ENCODE data around the gene ZNF394. TPM values are rescaled to one million over a fixed set of nuclear protein-coding genes. Genes with fewer than 3 reads are reported as not detected.

The ZNF394 gene
- 106 and 122 TPM in 2 replicates for total RNA-seq (2011; cell fraction: chromatin; rRNA removed; ENCODE audit: low replicate concordance)
- total RNA-seq (2011; cell fraction: nucleolus; rRNA removed) = 76.9 and 77.9 TPM in 2 replicates
- 80.1 and 95.3 TPM in 2 replicates for total RNA-seq (2011; cell fraction: nucleoplasm; rRNA removed)
- total RNA-seq (2014; rRNA removed) = 24.2 and 25.6 TPM in 2 replicates
- total RNA-seq (2014; rRNA removed; fragmentation: Illumina TruSeq; extraction: Trizol) = 31.4 and 32.2 TPM in 2 replicates
- 28.1 and 28.9 TPM in 2 replicates for total RNA-seq (2015; rRNA removed; fragmentation: Illumina TruSeq; extraction: Trizol)
- 25.5 and 27.8 TPM in 2 replicates for total RNA-seq (2021)
- 11.7 and 17.7 TPM in 2 replicates for polyA plus RNA-seq (2011; rRNA removed)
- 12.6 and 14.8 TPM in 2 replicates for polyA plus RNA-seq (2011; cell fraction: cytosol; rRNA removed)
- 14.0 and 14.8 TPM in 2 replicates for polyA plus RNA-seq (2011; cell fraction: nucleus; rRNA removed)
- 19.1 and 20.0 TPM in 2 replicates for polyA plus RNA-seq (2012)
- polyA plus RNA-seq (2014; fragmentation: Illumina TruSeq; extraction: Trizol) = 23.7 and 25.5 TPM in 2 replicates
- polyA plus RNA-seq (2014; fragmentation: Nextera tagmentation; extraction: Ambion mirVana) = 1 to 10 TPM; 2.9 to 4.0 TPM
- 20.2 and 23.5 TPM in 2 replicates for polyA plus RNA-seq (2014; rRNA removed)
- polyA minus RNA-seq (2011; rRNA and poly(A)+ RNA removed) = 29.6 and 33.5 TPM in 2 replicates
- polyA minus RNA-seq (2011; cell fraction: cytosol; rRNA and poly(A)+ RNA removed) = 12.2 and 22.6 TPM in 2 replicates
- 14.9 and 16.7 TPM in 2 replicates for polyA minus RNA-seq (2011; cell fraction: nucleus; rRNA and poly(A)+ RNA removed)
- percentile 94 among the genes with signal in this experiment for Bru-seq, nascent RNA
- BruChase-seq, experiment 1, labeled RNA remaining after a 2-hour chase = percentile 93 among the genes with signal in this experiment
- percentile 89 among the genes with signal in this experiment for BruChase-seq, experiment 2, labeled RNA remaining after a 6-hour chase
- long read RNA-seq, experiment 1, transcript ZNF394-203 (2 exons, 2,017 nt) = minor isoform, 18 of 106 reads
- long read RNA-seq, experiment 1, transcript ZNF394-206 (2 exons, 1,619 nt) = minor isoform, 12 of 106 reads
- long read RNA-seq, experiment 1, transcript ZNF394-201 (3 exons, 2,179 nt) = major isoform, 62 of 106 reads
- long read RNA-seq, experiment 1, partial matches to known transcripts = 2 of 106 reads
- long read RNA-seq, experiment 1, other reads (novel, unspliced or antisense) = 11 of 106 reads
- long read RNA-seq, experiment 2, transcript ZNF394-203 (2 exons, 2,017 nt) = minor isoform, 6 of 23 reads
- long read RNA-seq, experiment 2, transcript ZNF394-201 (3 exons, 2,179 nt) = major isoform, 13 of 23 reads
- long read RNA-seq, experiment 2, partial matches to known transcripts = 1 of 23 reads
- long read RNA-seq, experiment 2, other reads (novel, unspliced or antisense) = 3 of 23 reads
- long read RNA-seq, experiment 3, transcript ZNF394-201 (3 exons, 2,179 nt) = major isoform, 12 of 23 reads
- long read RNA-seq, experiment 3, transcript ZNF394-206 (2 exons, 1,619 nt) = minor isoform, 7 of 23 reads
- long read RNA-seq, experiment 3, partial matches to known transcripts = 0 of 23 reads
- long read RNA-seq, experiment 3, other reads (novel, unspliced or antisense) = 1 of 23 reads

DNA sequence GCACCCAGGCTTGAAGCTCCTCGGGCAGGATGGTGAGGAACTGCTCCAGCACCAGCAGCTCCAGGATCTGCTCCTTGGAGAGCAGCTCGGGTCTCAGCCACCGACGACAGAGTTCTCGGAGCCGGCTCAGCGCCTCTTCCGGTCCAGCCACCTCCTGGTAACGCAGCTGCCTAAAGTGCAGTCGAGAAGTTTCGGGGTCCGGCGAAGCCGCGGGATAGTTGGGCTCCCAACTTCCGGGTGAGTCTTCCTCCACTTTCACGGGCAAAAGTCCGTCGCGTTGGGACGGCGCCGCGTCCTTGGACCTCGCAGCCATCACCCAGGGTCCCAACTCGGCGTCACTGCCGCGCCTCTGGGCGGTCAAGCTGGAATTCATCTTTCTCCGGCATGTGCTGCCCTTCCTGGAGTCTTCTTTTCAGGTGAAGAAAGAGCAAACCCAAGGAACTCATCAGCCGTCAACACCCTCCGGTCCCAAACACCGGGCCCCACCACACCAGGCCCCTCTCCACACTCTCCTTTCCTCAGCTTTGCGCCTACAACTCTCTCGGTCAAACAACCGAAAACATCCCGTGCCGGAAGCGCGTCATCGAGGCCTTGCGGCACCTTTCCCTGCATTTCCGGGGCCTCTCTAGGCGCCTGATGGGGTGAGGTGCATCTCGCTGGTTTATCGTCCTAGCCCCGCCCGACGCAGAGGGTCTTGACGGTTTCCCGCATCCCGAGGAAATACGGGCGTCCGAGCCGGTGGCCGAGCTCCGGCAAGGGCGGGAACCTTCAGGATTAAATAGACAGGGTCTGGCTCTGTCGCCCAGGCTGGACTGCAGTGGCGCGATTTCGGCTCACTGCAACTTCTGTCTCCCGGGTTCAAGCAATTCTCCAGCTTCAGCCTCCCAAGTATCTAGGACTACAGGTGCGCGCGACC, at the start of gene ZNF394:
ZNF394 (minus strand) TSS at position 561 of the 916 bp plus-strand sequence; CDS start at position 373, 188 bp downstream.
- FAIRE-seq = peak; percentile 94
- peak; percentile 85 to 98 (median 90) for DNase-seq (ENCODE audit: extremely low read depth in 1 of 4, low spot score in 3 of 4)
- Histone ChIP-seq H3K27me3 (ENCODE audit: control insufficient read depth in 2 of 2, insufficient read depth in 2 of 2, low read length in 2 of 2) (no peaks in the 10 kb centered on the region), H3K9me3 (replicated peaks; ENCODE audit: control insufficient read depth, insufficient read depth, low read depth, low read length) (peaks cover 7% of the 10 kb centered on the region; the same call in 1 of the 2 replicates), H3K9me1 (ENCODE audit: control insufficient read depth, insufficient read depth, low read length) (peaks cover 3% of the 10 kb centered on the region), H3K4me3 (peak within 1 kb of the TSS; percentile 97), H4K20me1 (replicated peaks; ENCODE audit: control insufficient read depth, insufficient read depth, low read length) (peaks cover 20% of the 10 kb centered on the region), H2AFZ (ENCODE audit: low read depth, low read length) (peak within 1 kb of the TSS; percentile 87), H3K9ac (ENCODE audit: insufficient read depth in 1 of 2, low read depth in 2 of 2, low read length in 2 of 2) (peak within 1 kb of the TSS; percentile 84 to 99), H3K79me2 (ENCODE audit: control insufficient read depth, insufficient read depth, low read length) (peaks cover 48% of the 10 kb centered on the region), H3K4me1 (replicated peaks in 1 of 2; ENCODE audit: control insufficient read depth in 2 of 2, insufficient read depth in 2 of 2, low read length in 2 of 2) (peaks cover 5 to 27% of the 10 kb centered on the region in 2 experiments; a peak in 3 of 5 replicates), H3K4me2 (ENCODE audit: insufficient read depth, low read length) (peak within 1 kb of the TSS; percentile 93), H3K36me3 (ENCODE audit: control insufficient read depth, insufficient read depth, low read length) (peaks cover 37% of the 10 kb centered on the region), H3K27ac (ENCODE audit: extremely low read depth, low read depth, low read length) (peak within 1 kb of the TSS; percentile 87)
- BruUV-seq (replicated peaks) = TSS peak; percentile 85
- ChIA-PET CTCF (ENCODE audit: low intra/inter-chr PET ratio) (interaction anchor here (0.6 kb wide), 1 partner anchor 52 kb away, joined by 3 read pairs; no protein-coding TSS in a partner anchor), POLR2A (interaction anchor here (0.6 to 1.4 kb wide), 8 partner anchors 9 to 106 kb away, joined by 3 to 8 read pairs (median 3); partner anchors contain the start of genes CPSF4, FAM200A and PTCD1)
- in situ Hi-C loops (cut with MboI) (no loop called here), intact Hi-C loops (cut with micrococcal nuclease) (loop anchor here (1.0 kb wide), 1 partner anchor 28 kb away; the partner anchor contains the start of gene ZNF789)
- ATAC-seq = peak; percentile 65
- under 1% methylated on average over 67 of the region's 68 CpGs for WGBS (ENCODE audit: insufficient coverage, low coverage, missing lambda C conversion rate)
- TF ChIP-seq NFXL1 (CRISPR knock-in tag; IDR thresholded peaks at IDR 0.05) (no peak), ZNF282 (CRISPR knock-in tag; IDR thresholded peaks at IDR 0.05) (peak; percentile 76; the same call in 1 of the 2 replicates), KAT7 (CRISPR knock-in tag; IDR thresholded peaks at IDR 0.05; ENCODE audit: borderline replicate concordance) (0 out of 2 replicates have a peak, but pooled peaks have one; percentile 80), CBFB (CRISPR knock-in tag; IDR thresholded peaks at IDR 0.05) (no peak), RFX1 (IDR thresholded peaks at IDR 0.05) (no peak), BRCA1 (IDR thresholded peaks at IDR 0.05) (no peak), BRCA1 (CRISPR knock-in tag; IDR thresholded peaks at IDR 0.05) (no peak), HMG20A (CRISPR knock-in tag; conservative IDR thresholded peaks at IDR 0.05) (no peak), BRD9 (IDR thresholded peaks at IDR 0.05; ENCODE audit: low read depth, partially characterized antibody) (peak; percentile 24)
- TF ChIP-seq, protein P1, sequence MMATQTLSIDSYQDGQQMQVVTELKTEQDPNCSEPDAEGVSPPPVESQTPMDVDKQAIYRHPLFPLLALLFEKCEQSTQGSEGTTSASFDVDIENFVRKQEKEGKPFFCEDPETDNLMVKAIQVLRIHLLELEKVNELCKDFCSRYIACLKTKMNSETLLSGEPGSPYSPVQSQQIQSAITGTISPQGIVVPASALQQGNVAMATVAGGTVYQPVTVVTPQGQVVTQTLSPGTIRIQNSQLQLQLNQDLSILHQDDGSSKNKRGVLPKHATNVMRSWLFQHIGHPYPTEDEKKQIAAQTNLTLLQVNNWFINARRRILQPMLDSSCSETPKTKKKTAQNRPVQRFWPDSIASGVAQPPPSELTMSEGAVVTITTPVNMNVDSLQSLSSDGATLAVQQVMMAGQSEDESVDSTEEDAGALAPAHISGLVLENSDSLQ (IDR thresholded peaks at IDR 0.05) = peak; percentile 69
- TF ChIP-seq, protein P2, sequence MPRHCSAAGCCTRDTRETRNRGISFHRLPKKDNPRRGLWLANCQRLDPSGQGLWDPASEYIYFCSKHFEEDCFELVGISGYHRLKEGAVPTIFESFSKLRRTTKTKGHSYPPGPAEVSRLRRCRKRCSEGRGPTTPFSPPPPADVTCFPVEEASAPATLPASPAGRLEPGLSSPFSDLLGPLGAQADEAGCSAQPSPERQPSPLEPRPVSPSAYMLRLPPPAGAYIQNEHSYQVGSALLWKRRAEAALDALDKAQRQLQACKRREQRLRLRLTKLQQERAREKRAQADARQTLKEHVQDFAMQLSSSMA (CRISPR knock-in tag; IDR thresholded peaks at IDR 0.05) = no peak

Measured in K562 (cell line).